Measurements from ENCODE around the gene DHRS4.

The DHRS4 gene

DNA sequence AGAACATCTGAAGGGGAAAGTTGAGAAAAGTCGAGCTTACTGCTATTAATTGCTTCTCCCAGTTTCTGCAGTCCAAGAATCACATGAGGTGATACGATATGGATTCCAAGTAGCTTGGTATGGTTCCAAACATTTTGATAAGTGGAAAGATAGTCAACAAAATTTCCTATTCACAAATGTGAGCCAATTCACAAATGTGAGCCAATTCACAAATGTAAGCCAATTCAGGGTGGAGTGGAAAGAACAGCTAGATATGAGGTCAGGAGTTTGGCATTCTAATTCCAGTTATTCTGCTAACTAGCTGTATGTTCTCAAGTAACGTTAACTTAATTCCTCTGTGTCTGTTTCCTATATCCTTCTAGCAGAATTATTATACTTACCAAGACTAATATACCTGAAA, 37.6 kb upstream of the DHRS4 start:
- Histone ChIP-seq H3K4me2 (ENCODE audit: low read length) (no peak overlapping the region), H4K20me1 (ENCODE audit: insufficient read depth, low read length) (no peaks in the 10 kb centered on the region), H3K36me3 (replicated peaks; ENCODE audit: low read depth, low read length) (no peaks in the 10 kb centered on the region), H3K27ac (ENCODE audit: low read length) (no peak overlapping the region), H3K27me3 (ENCODE audit: low read depth, low read length) (0 out of 2 replicates have a peak, but pooled peaks cover 3% of the 10 kb centered on the region), H3K4me1 (ENCODE audit: low read length) (no peaks in the 10 kb centered on the region), H3K4me3 (ENCODE audit: low read length) (no peak overlapping the region), H3K9me3 (ENCODE audit: insufficient read depth, low read length) (no peaks in the 10 kb centered on the region), H2AFZ (ENCODE audit: low read depth, low read length) (no peak overlapping the region), H3K79me2 (ENCODE audit: low read length) (no peaks in the 10 kb centered on the region), H3K9ac (ENCODE audit: low read length) (no peak overlapping the region)
- TF ChIP-seq, protein P1, sequence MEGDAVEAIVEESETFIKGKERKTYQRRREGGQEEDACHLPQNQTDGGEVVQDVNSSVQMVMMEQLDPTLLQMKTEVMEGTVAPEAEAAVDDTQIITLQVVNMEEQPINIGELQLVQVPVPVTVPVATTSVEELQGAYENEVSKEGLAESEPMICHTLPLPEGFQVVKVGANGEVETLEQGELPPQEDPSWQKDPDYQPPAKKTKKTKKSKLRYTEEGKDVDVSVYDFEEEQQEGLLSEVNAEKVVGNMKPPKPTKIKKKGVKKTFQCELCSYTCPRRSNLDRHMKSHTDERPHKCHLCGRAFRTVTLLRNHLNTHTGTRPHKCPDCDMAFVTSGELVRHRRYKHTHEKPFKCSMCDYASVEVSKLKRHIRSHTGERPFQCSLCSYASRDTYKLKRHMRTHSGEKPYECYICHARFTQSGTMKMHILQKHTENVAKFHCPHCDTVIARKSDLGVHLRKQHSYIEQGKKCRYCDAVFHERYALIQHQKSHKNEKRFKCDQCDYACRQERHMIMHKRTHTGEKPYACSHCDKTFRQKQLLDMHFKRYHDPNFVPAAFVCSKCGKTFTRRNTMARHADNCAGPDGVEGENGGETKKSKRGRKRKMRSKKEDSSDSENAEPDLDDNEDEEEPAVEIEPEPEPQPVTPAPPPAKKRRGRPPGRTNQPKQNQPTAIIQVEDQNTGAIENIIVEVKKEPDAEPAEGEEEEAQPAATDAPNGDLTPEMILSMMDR (IDR thresholded peaks at IDR 0.05; ENCODE audit: low read depth, low read length), result no peak
- TF ChIP-seq EZH2phosphoT487 (IDR thresholded peaks at IDR 0.05; ENCODE audit: low read depth), result no peak

DNA sequence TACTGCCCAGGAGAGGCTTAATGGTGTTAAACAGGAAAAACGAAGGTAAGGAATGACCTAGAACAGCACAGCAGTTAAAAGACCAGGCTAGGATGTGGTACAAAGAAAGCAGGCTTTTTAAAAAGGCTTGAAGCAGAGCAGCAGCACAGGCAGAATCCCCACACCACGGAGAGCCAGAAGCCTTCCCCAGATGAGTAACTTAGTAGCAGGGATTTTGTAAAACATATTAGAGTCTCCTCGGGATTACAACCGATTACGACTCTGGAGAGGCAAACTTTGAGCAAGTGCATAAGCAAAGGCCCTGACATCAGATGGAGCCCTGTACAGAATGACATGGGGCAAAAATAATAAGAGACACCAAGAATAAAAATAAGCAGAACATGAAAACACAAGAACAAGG, 37.1 kb upstream of the DHRS4 start:
- H3K27me3 ChIP-seq (ENCODE audit: low read depth, low read length), result 0 out of 2 replicates have a peak, but pooled peaks cover 3% of the 10 kb centered on the region
- H3K9ac ChIP-seq (ENCODE audit: low read length), result no peak overlapping the region

DNA sequence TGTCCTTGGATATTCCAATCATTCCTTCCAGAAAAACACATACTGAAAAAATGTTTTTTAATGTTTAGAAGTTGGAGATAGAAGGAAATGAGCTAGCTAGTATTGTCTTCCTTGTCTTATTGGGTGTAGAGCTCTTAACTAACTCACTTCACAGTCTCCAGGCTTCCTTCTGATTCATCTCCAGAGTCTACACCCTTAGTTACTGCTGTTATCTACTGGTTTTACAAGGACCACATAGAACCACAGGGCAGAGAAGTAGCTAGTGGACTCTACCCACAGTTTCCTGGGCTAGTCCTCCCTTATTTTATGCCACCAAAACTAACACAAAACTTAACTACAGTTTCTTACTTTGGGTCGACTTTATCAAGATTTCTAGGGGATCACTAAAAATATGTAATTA, 31.0 kb upstream of the DHRS4 start:
- H3K9ac ChIP-seq (ENCODE audit: low read length), result no peak overlapping the region
- H3K27ac ChIP-seq (ENCODE audit: low read length), result no peak overlapping the region

More for the DNA sequence above, 37.1 kb upstream of the DHRS4 start:
- no peak overlapping the region for H3K27ac ChIP-seq (ENCODE audit: low read length)
- TF ChIP-seq, protein P1 (IDR thresholded peaks at IDR 0.05; ENCODE audit: low read depth, low read length), result no peak
- TF ChIP-seq EZH2phosphoT487 (IDR thresholded peaks at IDR 0.05; ENCODE audit: low read depth), result no peak
- no peaks in the 10 kb centered on the region for H3K79me2 ChIP-seq (ENCODE audit: low read length)
- H4K20me1 ChIP-seq (ENCODE audit: insufficient read depth, low read length), result no peaks in the 10 kb centered on the region
- no peaks in the 10 kb centered on the region for H3K36me3 ChIP-seq (replicated peaks; ENCODE audit: low read depth, low read length)
- H3K4me2 ChIP-seq (ENCODE audit: low read length), result no peak overlapping the region
- no peak overlapping the region for H2AFZ ChIP-seq (ENCODE audit: low read depth, low read length)
- no peak overlapping the region for H3K4me3 ChIP-seq (ENCODE audit: low read length)
- H3K9me3 ChIP-seq (ENCODE audit: insufficient read depth, low read length), result no peaks in the 10 kb centered on the region
- H3K4me1 ChIP-seq (ENCODE audit: low read length), result no peaks in the 10 kb centered on the region

DNA sequence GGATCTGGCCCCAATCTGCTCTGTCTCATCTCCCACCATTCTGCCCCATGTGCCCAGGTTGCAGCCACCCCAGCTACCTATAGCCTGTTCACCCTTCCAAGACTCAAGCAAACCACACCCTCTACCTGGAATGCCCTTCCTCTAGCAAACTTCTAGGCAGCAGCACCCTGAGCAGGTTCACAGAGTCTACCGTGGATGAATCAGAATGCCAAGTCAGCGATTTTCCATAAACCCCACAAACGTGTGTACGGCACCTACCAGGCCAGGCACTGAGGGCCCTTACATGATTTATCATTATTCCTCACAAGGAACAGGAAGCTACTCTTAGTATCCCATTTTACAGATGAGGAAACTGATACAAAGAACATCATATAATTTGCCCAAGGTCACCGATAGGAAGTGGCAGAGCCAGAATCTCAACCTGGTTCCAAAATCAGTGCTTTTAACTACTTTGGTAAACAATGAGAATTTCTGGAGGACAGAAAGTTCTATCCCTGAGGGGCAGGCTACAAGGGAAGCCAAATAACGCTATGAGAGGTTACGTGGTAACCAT, 28.0 kb upstream of the DHRS4 start:
- TF ChIP-seq, protein P1 (IDR thresholded peaks at IDR 0.05; ENCODE audit: low read depth, low read length), result no peak
- no peak for TF ChIP-seq EZH2phosphoT487 (IDR thresholded peaks at IDR 0.05; ENCODE audit: low read depth)
- Histone ChIP-seq H3K36me3 (replicated peaks; ENCODE audit: low read depth, low read length) (no peaks in the 10 kb centered on the region), H3K4me1 (ENCODE audit: low read length) (no peaks in the 10 kb centered on the region), H2AFZ (ENCODE audit: low read depth, low read length) (no peak overlapping the region), H4K20me1 (ENCODE audit: insufficient read depth, low read length) (no peaks in the 10 kb centered on the region), H3K27me3 (ENCODE audit: low read depth, low read length) (peaks cover 12% of the 10 kb centered on the region), H3K4me2 (ENCODE audit: low read length) (no peak overlapping the region), H3K79me2 (ENCODE audit: low read length) (no peaks in the 10 kb centered on the region), H3K9ac (ENCODE audit: low read length) (no peak overlapping the region), H3K27ac (ENCODE audit: low read length) (no peak overlapping the region), H3K4me3 (ENCODE audit: low read length) (no peak overlapping the region), H3K9me3 (ENCODE audit: insufficient read depth, low read length) (no peaks in the 10 kb centered on the region)

More for the DNA sequence above, 31.0 kb upstream of the DHRS4 start:
- no peaks in the 10 kb centered on the region for H4K20me1 ChIP-seq (ENCODE audit: insufficient read depth, low read length)
- no peak overlapping the region for H3K4me2 ChIP-seq (ENCODE audit: low read length)
- no peaks in the 10 kb centered on the region for H3K9me3 ChIP-seq (ENCODE audit: insufficient read depth, low read length)
- H3K36me3 ChIP-seq (replicated peaks; ENCODE audit: low read depth, low read length), result no peaks in the 10 kb centered on the region
- H3K79me2 ChIP-seq (ENCODE audit: low read length), result no peaks in the 10 kb centered on the region
- no peak overlapping the region for H2AFZ ChIP-seq (ENCODE audit: low read depth, low read length)
- H3K27me3 ChIP-seq (ENCODE audit: low read depth, low read length), result peaks cover 7% of the 10 kb centered on the region
- no peak overlapping the region for H3K4me3 ChIP-seq (ENCODE audit: low read length)
- TF ChIP-seq, protein P1 (IDR thresholded peaks at IDR 0.05; ENCODE audit: low read depth, low read length), result no peak
- TF ChIP-seq EZH2phosphoT487 (IDR thresholded peaks at IDR 0.05; ENCODE audit: low read depth), result no peak
- no peaks in the 10 kb centered on the region for H3K4me1 ChIP-seq (ENCODE audit: low read length)
